Spinal cord (tissue), 10 donors: Measurements from ENCODE around the gene HHAT. TPM values are rescaled to one million over a fixed set of nuclear protein-coding genes. Genes with fewer than 3 reads are reported as not detected.
A peak's percentile ranks its signal among the peaks of the same experiment; 100 is the strongest.

Experiments used
- DNase-seq, 6 donors: peaks; one replicate each; pipeline versions ENCODE4 v3.0.0 to v3.0.0-alpha.2; 2013 to 2015; ENCODE audit warnings: low spot score in 6 of 6, low read depth in 4 of 6
- H3K27ac ChIP-seq: one replicate; pipeline ENCODE4 v1.5.1; 2013; ENCODE audit warnings: low read depth, low read length, control low read depth
- H3K27me3 ChIP-seq: one replicate; pipeline ENCODE4 v1.6.1; 2013; ENCODE audit warnings: low read length; ENCODE audit not compliant: control insufficient read depth, insufficient read depth
- H3K36me3 ChIP-seq: one replicate; pipeline ENCODE4 v1.6.1; 2013; ENCODE audit warnings: low read length; ENCODE audit not compliant: control insufficient read depth, insufficient read depth
- H3K4me1 ChIP-seq: one replicate; pipeline ENCODE4 v1.6.1; 2013; ENCODE audit warnings: low read length; ENCODE audit not compliant: control insufficient read depth, insufficient read depth
- H3K4me3 ChIP-seq: one replicate; pipeline ENCODE4 v1.5.1; 2013; ENCODE audit warnings: low read depth, low read length, control low read depth
- H3K9me3 ChIP-seq: one replicate; pipeline ENCODE4 v1.6.1; 2013; ENCODE audit warnings: low read length; ENCODE audit not compliant: control insufficient read depth, insufficient read depth
- WGBS: methylation state at CpG from one replicate; pipeline ENCODE4 v1.1.5; 2013; ENCODE audit warnings: missing lambda C conversion rate; ENCODE audit not compliant: insufficient coverage; 5-methylcytosine and 5-hydroxymethylcytosine counted together
- long read RNA-seq, 4 donors: transcript quantifications; one replicate each; lab custom pipeline, GENCODE V29; 2026
- polyA plus RNA-seq, 2 donors: library from polyadenylated mRNA; unstranded; fragments of 120-200 nt; gene quantifications; one replicate each; pipeline ENCODE4 v1.2.1, GENCODE V29; 2013; ENCODE audit not compliant: insufficient read length in 2 of 2
- total RNA-seq, 2 donors: library from RNA; depleted of rRNA in 1 of 2; stranded (reverse); fragments of 120-200 nt in 1 of 2; fragments of >200 nt in 1 of 2; gene quantifications; one replicate each; pipeline versions ENCODE4 v1.2.3 to v1.2.4, GENCODE V29; 2013 to 2014
- donor health status: healthy.

Gene HHAT
- total RNA-seq (1 to 10 TPM; 7.1 to 8.0 TPM), polyA plus RNA-seq (1 to 10 TPM; 4.8 to 5.2 TPM)
- long read RNA-seq, donor 1, partial matches to known transcripts: 0 of 1 reads
- long read RNA-seq, donor 1, other reads (novel, unspliced or antisense): 0 of 1 reads
- long read RNA-seq, donor 2: 0 reads
- long read RNA-seq, donor 3: 0 reads
- long read RNA-seq, donor 4: 0 reads

GRCh38 chr1:210328746-210329503, at the start of gene HHAT:
Gene HHAT, plus strand, starts transcription at chr1:210328902. Its CDS starts 20,074 bp downstream, at chr1:210348976.
- under 1% methylated on average over 89 of the region's 89 CpGs for WGBS
- H3K27me3 ChIP-seq: no peaks in the 10 kb centered on the region
- no peaks in the 10 kb centered on the region for H3K36me3 ChIP-seq
- H3K27ac ChIP-seq: peak within 1 kb of the TSS; percentile 91
- DNase-seq: peak; percentile 36 to 89 (median 50)
- no peaks in the 10 kb centered on the region for H3K9me3 ChIP-seq
- peaks cover 8% of the 10 kb centered on the region for H3K4me1 ChIP-seq
- peak within 1 kb of the TSS; percentile 82 for H3K4me3 ChIP-seq

- Histone ChIP-seq H3K27ac (no peak overlapping the region), H3K4me1 (no peaks in the 10 kb centered on the region), H3K4me3 (no peak overlapping the region), H3K9me3 (peaks cover 13% of the 10 kb centered on the region), H3K27me3 (no peaks in the 10 kb centered on the region), H3K36me3 (no peaks in the 10 kb centered on the region)
- WGBS: 72% methylated on average over 3 of the region's 5 CpGs
- DNase-seq: no peak
Observed at GRCh38 chr1:210280221-210280620, 48.5 kb upstream of the HHAT start.

- Histone ChIP-seq H3K4me3 (no peak overlapping the region), H3K4me1 (peaks cover 13% of the 10 kb centered on the region), H3K9me3 (no peaks in the 10 kb centered on the region), H3K27me3 (no peaks in the 10 kb centered on the region), H3K36me3 (no peaks in the 10 kb centered on the region), H3K27ac (no peak overlapping the region)
- WGBS: 92% methylated on average over 2 of the region's 4 CpGs
- no peak for DNase-seq
Observed at GRCh38 chr1:210288116-210288515, 40.6 kb upstream of the HHAT start.

GRCh38 chr1:210289248-210289647, 39.5 kb upstream of the HHAT start:
- no peaks in the 10 kb centered on the region for H3K36me3 ChIP-seq
- no peak overlapping the region for H3K27ac ChIP-seq
- H3K4me1 ChIP-seq: peaks cover 18% of the 10 kb centered on the region
- 86% methylated on average over 1 of the region's 4 CpGs for whole genome bisulfite sequencing
- no peaks in the 10 kb centered on the region for H3K27me3 ChIP-seq
- no peaks in the 10 kb centered on the region for H3K9me3 ChIP-seq
- no peak overlapping the region for H3K4me3 ChIP-seq
- DNase-seq: no peak

- Histone ChIP-seq H3K27me3 (no peaks in the 10 kb centered on the region), H3K9me3 (no peaks in the 10 kb centered on the region), H3K4me3 (no peak overlapping the region), H3K27ac (peak overlapping the region; percentile 57), H3K4me1 (peaks cover 29% of the 10 kb centered on the region), H3K36me3 (no peaks in the 10 kb centered on the region)
- 94% methylated on average over 3 of the region's 8 CpGs for WGBS
- peak in 1 of 6 donors; percentile 62 for DNase-seq
Observed at GRCh38 chr1:210291081-210291764, 37.5 kb upstream of the HHAT start.

- DNase-seq: peak in 2 of 6 donors; percentile 47 to 55
- Histone ChIP-seq H3K27me3 (no peaks in the 10 kb centered on the region), H3K9me3 (no peaks in the 10 kb centered on the region), H3K4me3 (peak overlapping the region; percentile 45), H3K27ac (peak overlapping the region; percentile 86), H3K4me1 (peaks cover 29% of the 10 kb centered on the region), H3K36me3 (no peaks in the 10 kb centered on the region)
- WGBS: 4% methylated on average over 6 of the region's 9 CpGs
Observed at GRCh38 chr1:210291786-210292230, 36.9 kb upstream of the HHAT start.

- H3K27ac ChIP-seq: peak overlapping the region; percentile 86
- no peaks in the 10 kb centered on the region for H3K27me3 ChIP-seq
- peak overlapping the region; percentile 45 for H3K4me3 ChIP-seq
- peak in 2 of 6 donors; percentile 43 to 63 for DNase-seq
- H3K9me3 ChIP-seq: no peaks in the 10 kb centered on the region
- H3K4me1 ChIP-seq: peaks cover 29% of the 10 kb centered on the region
- H3K36me3 ChIP-seq: no peaks in the 10 kb centered on the region
- WGBS: 3% methylated on average over 55 of the region's 56 CpGs
Observed at GRCh38 chr1:210292231-210292871, 36.4 kb upstream of the HHAT start.

GRCh38 chr1:210293171-210293607, 35.5 kb upstream of the HHAT start:
- H3K36me3 ChIP-seq: no peaks in the 10 kb centered on the region
- H3K27me3 ChIP-seq: no peaks in the 10 kb centered on the region
- no peaks in the 10 kb centered on the region for H3K9me3 ChIP-seq
- H3K4me3 ChIP-seq: no peak overlapping the region
- H3K27ac ChIP-seq: peak overlapping the region; percentile 86
- 46% methylated on average over 4 of the region's 7 CpGs for WGBS
- DNase-seq: peak in 1 of 6 donors; percentile 71
- peaks cover 29% of the 10 kb centered on the region for H3K4me1 ChIP-seq

GRCh38 chr1:210294999-210295745, 33.5 kb upstream of the HHAT start:
- no peaks in the 10 kb centered on the region for H3K27me3 ChIP-seq
- peaks cover 34% of the 10 kb centered on the region for H3K4me1 ChIP-seq
- WGBS: 34% methylated on average over 6 of the region's 10 CpGs

More at GRCh38 chr1:210294999-210295745, 33.5 kb upstream of the HHAT start:
- Histone ChIP-seq H3K9me3 (no peaks in the 10 kb centered on the region), H3K27ac (peak overlapping the region; percentile 73), H3K36me3 (no peaks in the 10 kb centered on the region), H3K4me3 (no peak overlapping the region)
- DNase-seq: peak in 2 of 6 donors; percentile 52 to 59
